CD14-positive monocyte (primary cell): ENCODE data around the gene RNF186. TPM values are rescaled to one million over a fixed set of nuclear protein-coding genes. Genes with fewer than 3 reads are reported as not detected.

Source experiments
- DNase-seq, 3 donors: peaks; one replicate each; pipeline ENCODE4 v3.0.0-alpha.2; 2011 to 2022
- H2AFZ ChIP-seq: 2 replicates; pipeline ENCODE4 v1.6.0; 2012; ENCODE audit warnings: mild to moderate bottlenecking, low read depth, low read length, inconsistent platforms; ENCODE audit not compliant: insufficient read depth, poor library complexity, severe bottlenecking
- H3K27ac ChIP-seq, 2 donors: 1 replicate in 1 of 2; 2 replicates in 1 of 2; pipeline ENCODE4 v1.5.1; 2012 to 2013; ENCODE audit warnings: low read length in 2 of 2, control low read depth in 1 of 2, inconsistent platforms in 1 of 2, low read depth in 1 of 2, mild to moderate bottlenecking in 1 of 2
- H3K27me3 ChIP-seq, 2 donors: one replicate each; pipeline versions ENCODE4 v1.6.0 to v1.6.1; 2011 to 2013; ENCODE audit warnings: low read length in 2 of 2; ENCODE audit not compliant: control insufficient read depth in 2 of 2, insufficient read depth in 2 of 2
- H3K36me3 ChIP-seq, 2 donors: replicated peaks in 1 of 2; 1 replicate in 1 of 2; 2 replicates in 1 of 2; pipeline versions ENCODE4 v1.5.1 to v1.6.1; 2012 to 2013; ENCODE audit warnings: low read length in 2 of 2, control low read depth in 1 of 2, inconsistent platforms in 1 of 2, mild to moderate bottlenecking in 1 of 2; ENCODE audit not compliant: insufficient read depth in 2 of 2, control insufficient read depth in 1 of 2
- H3K4me1 ChIP-seq, 2 donors: 1 replicate in 1 of 2; 2 replicates in 1 of 2; pipeline versions ENCODE4 v1.5.1 to v1.6.1; 2012 to 2013; ENCODE audit warnings: low read length in 2 of 2, control low read depth in 1 of 2, inconsistent platforms in 1 of 2, mild to moderate bottlenecking in 1 of 2, moderate library complexity in 1 of 2; ENCODE audit not compliant: insufficient read depth in 2 of 2, control insufficient read depth in 1 of 2
- H3K4me2 ChIP-seq: replicated peaks from 2 replicates; pipeline ENCODE3; 2012; ENCODE audit warnings: low read length, moderate library complexity, mild to moderate bottlenecking; ENCODE audit not compliant: poor library complexity, severe bottlenecking; ENCODE audit errors: extremely low read depth
- H3K4me3 ChIP-seq, 3 experiments: fragments of 200-600 bp in 1 of 3; sonication (generic) in 1 of 3; replicated peaks in 1 of 3; 1 replicate in 2 of 3; 2 replicates in 1 of 3; pipeline ENCODE4 v1.5.1; 2011 to 2013; ENCODE audit warnings: low read length in 3 of 3, mild to moderate bottlenecking in 3 of 3, control low read depth in 2 of 3, low read depth in 2 of 3, inconsistent platforms in 1 of 3, moderate library complexity in 1 of 3
- H3K79me2 ChIP-seq: 2 replicates; pipeline ENCODE4 v1.6.0; 2012; ENCODE audit warnings: mild to moderate bottlenecking, control low read depth, inconsistent platforms, low read length, moderate library complexity; ENCODE audit not compliant: insufficient read depth
- H3K9ac ChIP-seq: 2 replicates; pipeline ENCODE4 v1.6.0; 2017; ENCODE audit warnings: low read length, mild to moderate bottlenecking; ENCODE audit not compliant: insufficient read depth, poor library complexity, severe bottlenecking
- H3K9me3 ChIP-seq, 2 donors: replicated peaks in 1 of 2; 1 replicate in 1 of 2; 2 replicates in 1 of 2; pipeline versions ENCODE4 v1.5.1 to v1.6.1; 2012 to 2013; ENCODE audit warnings: low read length in 2 of 2, control low read depth in 1 of 2; ENCODE audit not compliant: control insufficient read depth in 1 of 2, insufficient read depth in 1 of 2
- H4K20me1 ChIP-seq: 2 replicates; pipeline ENCODE4 v1.6.0; 2012; ENCODE audit warnings: mild to moderate bottlenecking, low read length, control low read depth, moderate library complexity; ENCODE audit not compliant: insufficient read depth
- H3K27ac Mint-ChIP-seq, 7 donors: one replicate each; pipeline ENCODE4 v1.8.0; 2020; ENCODE audit warnings: mild to moderate bottlenecking in 7 of 7, mixed read lengths in 7 of 7, moderate library complexity in 6 of 7, inconsistent platforms in 2 of 7
- H3K27me3 Mint-ChIP-seq, 3 donors: one replicate each; pipeline ENCODE4 v1.8.0; 2021 to 2022; ENCODE audit warnings: low read depth in 3 of 3, mild to moderate bottlenecking in 3 of 3, mixed read lengths in 3 of 3, moderate library complexity in 3 of 3, inconsistent platforms in 1 of 3
- H3K36me3 Mint-ChIP-seq, 2 donors: one replicate each; pipeline ENCODE4 v1.8.0; 2020; ENCODE audit warnings: mixed read lengths in 2 of 2, inconsistent platforms in 1 of 2, mild to moderate bottlenecking in 1 of 2
- H3K4me1 Mint-ChIP-seq: one replicate; pipeline ENCODE4 v1.8.0; 2020; ENCODE audit warnings: mild to moderate bottlenecking, mixed read lengths
- H3K4me3 Mint-ChIP-seq, 2 donors: one replicate each; pipeline ENCODE4 v1.8.0; 2020; ENCODE audit warnings: mild to moderate bottlenecking in 2 of 2, mixed read lengths in 2 of 2, moderate library complexity in 1 of 2
- H3K9me3 Mint-ChIP-seq, 7 donors: one replicate each; pipeline ENCODE4 v1.8.0; 2020 to 2022; ENCODE audit warnings: mixed read lengths in 7 of 7, mild to moderate bottlenecking in 6 of 7, moderate library complexity in 6 of 7, inconsistent platforms in 2 of 7
- CTCF ChIP-seq: fragments of 200-600 bp; IDR thresholded peaks from one replicate; pipeline ENCODE4 v1.8.0; 2022; ENCODE audit warnings: antibody characterized with exemption, mild to moderate bottlenecking
- WGBS: methylation state at CpG from one replicate; pipeline ENCODE4 v1.1.5; 2013; ENCODE audit warnings: missing lambda C conversion rate; ENCODE audit not compliant: insufficient coverage; 5-methylcytosine and 5-hydroxymethylcytosine counted together
- intact Hi-C, 2 donors: fragments of 100-400 bp; cut with micrococcal nuclease; formaldehyde crosslinking; loops; one replicate each; pipeline versions ENCODE4 v1.15.0 to v1.15.1; 2023
- polyA plus RNA-seq, 3 donors: library from polyadenylated mRNA; depleted of rRNA in 1 of 3; unstranded in 2 of 3; stranded (reverse) in 1 of 3; fragments of 300-500 nt in 2 of 3; fragments of >200 nt in 1 of 3; fragmentation: Illumina TruSeq in 2 of 3; gene quantifications; 1 replicate in 2 of 3; 2 replicates in 1 of 3; pipeline ENCODE4 v1.2.3, GENCODE V29; 2012 to 2021

The RNF186 gene
- polyA plus RNA-seq, 3 donors = not detected

- Mint-ChIP-seq H3K36me3 (no peaks in the 10 kb centered on the region), H3K9me3 (peaks cover 0 to 2% (median 0%) of the 10 kb centered on the region in 7 donors), H3K27me3 (peaks cover 5 to 17% (median 10%) of the 10 kb centered on the region in 3 donors), H3K4me3 (no peak overlapping the region), H3K27ac (no peak overlapping the region), H3K4me1 (peaks cover 2% of the 10 kb centered on the region)
- no peaks in the 10 kb centered on the region for H3K9me3 ChIP-seq
- H3K79me2 ChIP-seq = no peaks in the 10 kb centered on the region
- H3K36me3 ChIP-seq = no peaks in the 10 kb centered on the region
- H2AFZ ChIP-seq = no peak overlapping the region
- no peaks in the 10 kb centered on the region for H4K20me1 ChIP-seq
- H3K4me1 ChIP-seq = no peaks in the 10 kb centered on the region
- no peak overlapping the region for H3K4me3 ChIP-seq
- intact Hi-C loops = no loop called here
- H3K27ac ChIP-seq = no peak overlapping the region
- peaks cover 4% of the 10 kb centered on the region in 2 donors for H3K27me3 ChIP-seq
- H3K9ac ChIP-seq = no peak overlapping the region
- TF ChIP-seq CTCF = no peak
- DNase-seq = no peak
- no peak overlapping the region for H3K4me2 ChIP-seq
Observed at GRCh38 chr1:19854866-19855265, 39.8 kb upstream of the RNF186 start.

GRCh38 chr1:19852036-19852435 lies 37.0 kb upstream of the RNF186 start:
- no peak for DNase-seq
- no CpG with 5 or more reads among the region's 1 CpG for WGBS
- no peaks in the 10 kb centered on the region for H3K9me3 ChIP-seq
- H3K27me3 Mint-ChIP-seq = peaks cover 5 to 25% (median 9%) of the 10 kb centered on the region in 3 donors
- peaks cover 0 to 2% (median 0%) of the 10 kb centered on the region in 7 donors for H3K9me3 Mint-ChIP-seq
- no peak overlapping the region for H3K27ac Mint-ChIP-seq
- no peak overlapping the region for H3K27ac ChIP-seq
- no peak overlapping the region for H2AFZ ChIP-seq
- no peak for TF ChIP-seq CTCF
- no peaks in the 10 kb centered on the region for H3K36me3 ChIP-seq
- H3K79me2 ChIP-seq = no peaks in the 10 kb centered on the region
- H3K27me3 ChIP-seq = peaks cover 2 to 5% of the 10 kb centered on the region in 2 donors
- H3K4me3 ChIP-seq = no peak overlapping the region
- H3K9ac ChIP-seq = no peak overlapping the region
- intact Hi-C loops = no loop called here
- H4K20me1 ChIP-seq = no peaks in the 10 kb centered on the region
- no peak overlapping the region for H3K4me3 Mint-ChIP-seq
- H3K4me1 Mint-ChIP-seq = no peaks in the 10 kb centered on the region
- no peaks in the 10 kb centered on the region for H3K4me1 ChIP-seq
- no peak overlapping the region for H3K4me2 ChIP-seq
- no peaks in the 10 kb centered on the region for H3K36me3 Mint-ChIP-seq
